ENCODE results near the gene PLXNA4. TPM values are rescaled to one million over a fixed set of nuclear protein-coding genes. Genes with fewer than 3 reads are reported as not detected.

PLXNA4 gene
- total and polyA plus RNA-seq, 9 of the 15 experiments (the other 6 are each of a cell fraction or from before 2014, with no cell fraction given) = under 0.01 to 0.09 TPM; not detected in 7

DNA sequence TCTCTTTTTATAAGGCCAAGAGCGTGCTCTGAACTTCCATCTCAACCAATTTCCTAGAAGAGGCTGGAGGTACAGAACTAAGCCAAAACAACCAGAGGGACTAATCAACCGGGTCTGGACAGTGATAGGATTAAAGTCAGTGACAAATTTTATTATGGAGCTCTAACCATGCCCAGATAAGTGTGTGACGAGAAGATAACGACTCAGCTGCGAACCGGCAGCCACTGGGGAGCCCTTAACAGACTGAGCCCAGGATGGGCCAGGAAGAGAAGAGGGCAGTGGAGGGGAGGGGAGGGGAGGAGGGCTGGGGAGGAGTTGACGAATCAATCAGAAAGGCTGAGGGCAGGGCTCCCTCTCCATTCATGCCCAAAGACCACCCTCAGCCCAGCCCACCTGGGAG lies 119.9 kb downstream of the PLXNA4 start:
- Histone ChIP-seq H3K9ac (ENCODE audit: insufficient read depth in 1 of 2, low read depth in 2 of 2, low read length in 2 of 2) (no peak overlapping the region), H3K4me3 (no peak overlapping the region), H3K9me1 (ENCODE audit: control insufficient read depth, insufficient read depth, low read length) (no peaks in the 10 kb centered on the region), H3K36me3 (ENCODE audit: control insufficient read depth, insufficient read depth, low read length) (no peaks in the 10 kb centered on the region), H3K4me2 (ENCODE audit: insufficient read depth, low read length) (no peak overlapping the region), H4K20me1 (replicated peaks; ENCODE audit: control insufficient read depth, insufficient read depth, low read length) (no peaks in the 10 kb centered on the region), H2AFZ (ENCODE audit: low read depth, low read length) (no peak overlapping the region), H3K79me2 (ENCODE audit: control insufficient read depth, insufficient read depth, low read length) (no peaks in the 10 kb centered on the region), H3K4me1 (replicated peaks in 1 of 2; ENCODE audit: control insufficient read depth in 2 of 2, insufficient read depth in 2 of 2, low read length in 2 of 2) (no peaks in the 10 kb centered on the region), H3K27ac (ENCODE audit: extremely low read depth, low read depth, low read length) (no peak overlapping the region), H3K9me3 (replicated peaks; ENCODE audit: control insufficient read depth, insufficient read depth, low read depth, low read length) (no peaks in the 10 kb centered on the region), H3K27me3 (ENCODE audit: control insufficient read depth in 2 of 2, insufficient read depth in 2 of 2, low read length in 2 of 2) (peaks cover 8 to 14% of the 10 kb centered on the region in 2 experiments)
- FAIRE-seq = no peak
- TF ChIP-seq CBFA2T3 (IDR thresholded peaks at IDR 0.05) (0 out of 2 replicates have a peak, but pooled peaks have one; percentile 16), ZNF655 (CRISPR knock-in tag; IDR thresholded peaks at IDR 0.05) (no peak), SMAD4 (CRISPR knock-in tag; conservative IDR thresholded peaks at IDR 0.05) (no peak), ZNF41 (CRISPR knock-in tag; conservative IDR thresholded peaks at IDR 0.05) (no peak), HMG20B (CRISPR knock-in tag; IDR thresholded peaks at IDR 0.05) (no peak), ZNF764 (CRISPR knock-in tag; IDR thresholded peaks at IDR 0.05; ENCODE audit: low read depth) (no peak)
- TF ChIP-seq, protein P1, sequence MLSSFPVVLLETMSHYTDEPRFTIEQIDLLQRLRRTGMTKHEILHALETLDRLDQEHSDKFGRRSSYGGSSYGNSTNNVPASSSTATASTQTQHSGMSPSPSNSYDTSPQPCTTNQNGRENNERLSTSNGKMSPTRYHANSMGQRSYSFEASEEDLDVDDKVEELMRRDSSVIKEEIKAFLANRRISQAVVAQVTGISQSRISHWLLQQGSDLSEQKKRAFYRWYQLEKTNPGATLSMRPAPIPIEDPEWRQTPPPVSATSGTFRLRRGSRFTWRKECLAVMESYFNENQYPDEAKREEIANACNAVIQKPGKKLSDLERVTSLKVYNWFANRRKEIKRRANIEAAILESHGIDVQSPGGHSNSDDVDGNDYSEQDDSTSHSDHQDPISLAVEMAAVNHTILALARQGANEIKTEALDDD (IDR thresholded peaks at IDR 0.05) = 0 out of 2 replicates have a peak, but pooled peaks have one; percentile 19
- WGBS (ENCODE audit: insufficient coverage, low coverage, missing lambda C conversion rate) = 4% methylated on average over 7 of the region's 7 CpGs
- intact Hi-C loops (cut with micrococcal nuclease) (no loop called here), in situ Hi-C loops (cut with MboI) (no loop called here)
- no peak; the same call in 2 of the 3 replicates for ATAC-seq
- ChIA-PET POLR2A (no interaction called here), CTCF (ENCODE audit: low intra/inter-chr PET ratio) (no interaction called here)
- DNase-seq (ENCODE audit: extremely low read depth in 1 of 4, low spot score in 3 of 4) = peak in 3 of 4 experiments; percentile 17 to 25 (median 20)
- BruUV-seq (replicated peaks) = no TSS peak
